ENCODE data around the gene ARX.

ARX gene

DNA sequence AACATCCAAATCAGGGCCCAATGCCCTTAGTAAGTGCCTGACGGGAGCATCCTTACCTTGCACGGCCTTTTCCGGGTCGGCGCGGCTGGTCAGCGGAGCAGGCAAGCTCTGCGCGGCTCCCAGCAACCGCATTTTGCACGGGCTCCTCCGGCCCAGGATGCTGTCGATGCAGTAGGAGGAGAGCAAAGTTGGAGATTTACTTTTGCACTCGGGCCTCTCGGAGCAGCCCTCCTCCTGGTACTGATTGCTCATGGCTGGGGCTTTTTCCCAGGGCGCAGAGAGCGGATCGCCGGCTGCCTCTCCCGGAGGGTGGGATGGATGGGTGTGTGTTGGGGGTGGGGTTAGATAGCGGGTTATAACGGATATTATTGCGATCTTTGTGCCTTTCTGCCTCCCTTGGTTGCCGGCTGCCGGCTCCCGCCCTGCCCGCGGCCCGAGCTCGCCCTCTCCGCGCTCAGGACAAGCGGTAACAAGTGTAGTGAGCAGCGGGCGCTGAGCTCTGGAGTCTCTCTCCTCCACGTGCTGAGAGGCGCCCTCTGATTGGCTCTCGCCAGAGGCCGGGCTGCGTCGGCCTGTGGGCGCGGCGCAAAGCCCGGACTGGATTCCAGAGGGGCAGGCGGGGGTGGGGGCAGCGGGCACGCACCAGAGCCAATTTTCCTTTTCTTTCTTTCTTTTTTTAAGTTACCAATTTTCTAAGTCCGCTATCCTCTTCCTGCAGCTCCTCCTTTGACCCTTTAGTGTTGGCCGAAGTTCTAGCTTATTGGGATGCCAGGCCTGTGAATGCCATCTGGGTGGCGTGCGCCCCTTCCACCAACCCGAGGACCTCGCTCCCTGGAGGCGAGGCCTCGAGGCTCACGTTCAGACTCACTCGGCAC, at the start of gene ARX:
Gene ARX (minus strand): TSS at position 480 of the 875 bp plus-strand sequence. CDS start 228 bp downstream, at position 252.
- H3K27me3 Mint-ChIP-seq = peaks cover 19% of the 10 kb centered on the region
- peaks cover 3% of the 10 kb centered on the region for H3K36me3 Mint-ChIP-seq
- H3K4me1 Mint-ChIP-seq = peaks cover 16% of the 10 kb centered on the region
- ATAC-seq (ENCODE audit: low read depth) (no peak), DNase-seq (ENCODE audit: low spot score in 2 of 2) (no peak)
- no peaks in the 10 kb centered on the region for H3K9me3 Mint-ChIP-seq
- no peak within 1 kb of the TSS for H3K27ac Mint-ChIP-seq
- no peak within 1 kb of the TSS for H3K4me3 Mint-ChIP-seq

DNA sequence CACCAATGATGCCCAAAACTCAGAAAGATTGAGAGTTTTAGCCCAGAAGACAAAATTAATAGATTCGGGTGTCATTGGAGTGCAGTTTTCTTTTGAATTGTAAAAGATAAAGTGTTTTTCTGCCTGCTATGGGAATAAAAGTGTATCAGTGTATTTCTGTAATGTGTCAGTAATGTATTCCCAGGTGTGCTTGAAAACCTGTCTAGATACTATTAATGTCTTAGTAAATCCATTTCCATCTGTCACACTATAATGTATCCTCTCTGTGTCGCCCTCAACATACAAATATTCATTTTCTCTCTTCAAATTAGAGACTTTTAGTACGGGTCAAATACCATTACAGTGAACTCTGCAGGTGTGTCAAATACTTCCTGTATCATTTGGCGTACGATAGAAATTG, 43.5 kb upstream of the ARX start:
- no peak for DNase-seq (ENCODE audit: low spot score in 2 of 2)
- Mint-ChIP-seq H3K4me1 (no peaks in the 10 kb centered on the region), H3K36me3 (no peaks in the 10 kb centered on the region), H3K9me3 (peaks cover 2% of the 10 kb centered on the region), H3K27ac (no peak overlapping the region), H3K4me3 (no peak overlapping the region), H3K27me3 (peaks cover 1% of the 10 kb centered on the region)
- no peak for ATAC-seq (ENCODE audit: low read depth)

DNA sequence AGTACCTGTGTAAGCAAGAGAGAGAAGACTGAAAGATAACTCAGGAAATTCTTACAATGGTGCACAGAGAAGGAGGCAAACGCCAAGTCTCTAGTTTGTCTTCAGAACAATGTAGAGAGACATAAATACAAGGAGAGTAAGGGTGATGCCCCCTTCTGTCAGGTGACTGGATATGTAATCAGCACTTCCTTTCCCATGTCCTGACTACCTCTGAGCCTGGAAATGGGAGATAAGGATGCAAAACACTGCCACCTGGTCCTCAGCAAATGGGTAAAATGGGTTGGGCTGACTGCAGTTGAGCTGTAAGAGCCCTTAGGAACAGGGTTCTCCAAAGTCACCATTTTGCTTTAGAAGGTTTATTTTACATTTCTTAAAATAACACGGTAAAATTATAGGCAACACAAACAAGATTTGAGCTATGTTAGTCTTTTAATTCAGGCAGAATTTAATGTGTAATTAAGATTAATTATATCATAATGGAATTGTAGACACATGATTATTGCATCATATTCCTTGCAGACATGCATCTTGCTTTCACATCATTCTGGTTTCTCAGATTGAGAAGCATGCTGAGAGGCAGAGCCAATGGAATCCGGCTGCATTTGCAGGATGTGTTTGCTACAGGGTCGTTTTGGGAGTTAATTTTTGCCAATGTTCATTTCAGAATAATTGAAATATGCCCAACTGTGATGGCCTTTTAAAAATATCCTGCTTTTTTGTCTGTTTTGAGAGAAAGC, 37.2 kb upstream of the ARX start:
- DNase-seq (ENCODE audit: low spot score in 2 of 2) (no peak), ATAC-seq (ENCODE audit: low read depth) (no peak)
- Mint-ChIP-seq H3K36me3 (no peaks in the 10 kb centered on the region), H3K4me3 (no peak overlapping the region), H3K9me3 (peaks cover 2% of the 10 kb centered on the region), H3K4me1 (no peaks in the 10 kb centered on the region), H3K27me3 (peaks cover 2% of the 10 kb centered on the region), H3K27ac (no peak overlapping the region)

DNA sequence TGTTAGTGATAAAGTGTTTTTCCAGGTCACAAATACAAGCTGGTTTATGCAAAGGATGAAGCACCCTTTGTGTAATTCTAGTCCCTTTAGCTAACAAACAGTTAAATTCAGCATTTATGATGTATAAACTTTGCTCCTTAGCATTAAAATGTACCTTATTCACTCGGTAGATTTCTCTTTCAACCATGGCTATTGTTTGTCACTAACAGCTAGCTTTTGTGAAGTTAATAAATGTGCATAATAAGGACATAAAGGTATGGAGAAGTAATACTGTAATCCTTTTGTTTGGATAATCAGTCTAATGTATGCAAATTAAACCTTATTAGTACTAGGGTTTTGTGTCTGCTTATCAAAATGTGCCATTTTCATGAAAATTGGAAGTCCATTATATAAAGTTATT, 34.2 kb upstream of the ARX start:
- DNase-seq (ENCODE audit: low spot score in 2 of 2) = no peak
- no peak for ATAC-seq (ENCODE audit: low read depth)
- Mint-ChIP-seq H3K4me1 (no peaks in the 10 kb centered on the region), H3K4me3 (no peak overlapping the region), H3K9me3 (no peaks in the 10 kb centered on the region), H3K27ac (no peak overlapping the region), H3K36me3 (no peaks in the 10 kb centered on the region), H3K27me3 (peaks cover 4% of the 10 kb centered on the region)

DNA sequence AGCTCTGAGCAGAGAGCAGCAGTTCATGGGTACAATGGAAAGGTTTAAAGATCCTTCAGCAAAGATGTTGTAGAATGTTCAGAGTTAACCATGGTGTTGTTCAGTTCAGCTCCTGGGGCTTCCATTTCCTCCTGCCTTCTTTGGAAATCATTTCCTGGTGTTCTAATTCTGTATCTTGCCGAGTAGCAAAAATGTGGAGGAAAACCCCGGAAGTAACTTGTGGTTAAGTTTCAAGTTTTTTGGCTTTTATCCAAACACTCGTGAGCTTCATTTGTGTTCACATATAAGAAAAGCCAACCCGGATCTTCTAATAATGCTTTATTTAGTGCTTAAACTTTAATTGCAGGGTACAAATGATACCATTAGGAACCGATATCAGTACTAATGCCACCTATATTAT, 33.6 kb upstream of the ARX start:
- Mint-ChIP-seq H3K36me3 (no peaks in the 10 kb centered on the region), H3K27me3 (peaks cover 4% of the 10 kb centered on the region), H3K4me3 (no peak overlapping the region), H3K9me3 (no peaks in the 10 kb centered on the region), H3K27ac (no peak overlapping the region), H3K4me1 (peaks cover under 1% of the 10 kb centered on the region)
- no peak for ATAC-seq (ENCODE audit: low read depth)
- no peak for DNase-seq (ENCODE audit: low spot score in 2 of 2)

DNA sequence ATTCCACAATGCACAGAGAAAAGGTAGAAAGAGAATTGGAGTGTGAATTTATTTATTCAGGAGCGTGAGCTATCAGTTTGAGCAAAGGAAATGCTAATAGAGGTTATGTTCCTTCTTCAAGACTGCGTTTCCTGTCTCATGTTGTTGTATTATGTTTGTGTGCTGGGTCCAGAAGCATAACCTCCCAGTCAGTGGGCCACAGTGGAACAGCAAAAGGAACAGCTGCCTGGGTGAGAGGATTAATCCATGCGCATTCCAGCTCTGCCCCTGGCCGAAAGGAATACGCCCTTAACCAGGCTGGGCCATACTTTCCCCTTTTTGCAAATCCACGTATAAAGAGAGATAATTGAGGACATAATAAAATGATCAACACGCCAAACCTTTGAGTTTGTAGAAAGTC, 32.4 kb upstream of the ARX start:
- ATAC-seq (ENCODE audit: low read depth) (no peak), DNase-seq (ENCODE audit: low spot score in 2 of 2) (no peak)
- Mint-ChIP-seq H3K36me3 (no peaks in the 10 kb centered on the region), H3K27ac (no peak overlapping the region), H3K9me3 (no peaks in the 10 kb centered on the region), H3K4me1 (peaks cover 6% of the 10 kb centered on the region), H3K27me3 (peaks cover 6% of the 10 kb centered on the region), H3K4me3 (no peak overlapping the region)

DNA sequence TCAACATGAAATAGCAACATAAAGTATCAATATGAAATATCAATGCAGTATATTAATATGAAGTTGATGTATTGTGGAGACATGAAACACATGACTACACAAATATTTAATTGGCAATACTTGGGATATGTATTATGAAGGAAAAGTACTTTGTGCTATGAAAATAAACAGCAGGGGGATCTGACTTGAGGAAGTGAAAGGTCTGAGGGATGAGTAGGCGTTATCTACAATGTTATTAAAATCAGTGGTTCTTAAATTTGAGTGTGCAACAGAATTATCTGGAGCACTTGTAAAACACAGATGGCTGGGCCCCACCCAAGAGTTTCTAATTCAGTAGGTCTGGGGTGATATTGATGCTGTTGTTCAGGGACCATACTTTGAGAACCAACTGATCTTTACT, 27.4 kb upstream of the ARX start:
- DNase-seq (ENCODE audit: low spot score in 2 of 2) (no peak), ATAC-seq (ENCODE audit: low read depth) (no peak)
- no peak overlapping the region for H3K27ac Mint-ChIP-seq
- no peaks in the 10 kb centered on the region for H3K36me3 Mint-ChIP-seq
- H3K4me3 Mint-ChIP-seq = no peak overlapping the region
- H3K9me3 Mint-ChIP-seq = no peaks in the 10 kb centered on the region
- peaks cover 6% of the 10 kb centered on the region for H3K27me3 Mint-ChIP-seq
- peaks cover 7% of the 10 kb centered on the region for H3K4me1 Mint-ChIP-seq

DNA sequence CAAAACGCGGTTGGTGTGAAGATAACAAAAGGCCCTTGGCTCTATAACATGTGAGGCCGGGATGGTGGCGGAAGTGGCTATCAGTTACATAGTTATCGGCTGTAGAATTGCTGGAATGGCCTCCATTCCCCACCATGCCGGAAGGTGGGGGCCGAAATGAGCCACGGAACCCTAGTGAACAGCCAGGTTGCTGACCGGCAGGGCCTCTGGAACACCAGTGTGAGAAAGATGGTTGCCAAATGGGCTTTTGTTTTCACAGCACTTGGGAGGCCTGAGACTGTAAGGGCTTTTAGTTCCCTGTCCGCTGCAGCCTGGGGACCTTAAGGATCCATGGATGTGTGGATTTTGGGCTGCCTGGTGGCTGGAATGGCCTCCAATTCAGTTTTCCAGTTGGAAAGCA, 23.3 kb upstream of the ARX start:
- H3K4me3 Mint-ChIP-seq = no peak overlapping the region
- peaks cover 7% of the 10 kb centered on the region for H3K27me3 Mint-ChIP-seq
- peaks cover 5% of the 10 kb centered on the region for H3K4me1 Mint-ChIP-seq
- H3K27ac Mint-ChIP-seq = no peak overlapping the region
- ATAC-seq (ENCODE audit: low read depth) = no peak
- no peaks in the 10 kb centered on the region for H3K36me3 Mint-ChIP-seq
- peaks cover 1% of the 10 kb centered on the region for H3K9me3 Mint-ChIP-seq
- DNase-seq (ENCODE audit: low spot score in 2 of 2) = no peak

DNA sequence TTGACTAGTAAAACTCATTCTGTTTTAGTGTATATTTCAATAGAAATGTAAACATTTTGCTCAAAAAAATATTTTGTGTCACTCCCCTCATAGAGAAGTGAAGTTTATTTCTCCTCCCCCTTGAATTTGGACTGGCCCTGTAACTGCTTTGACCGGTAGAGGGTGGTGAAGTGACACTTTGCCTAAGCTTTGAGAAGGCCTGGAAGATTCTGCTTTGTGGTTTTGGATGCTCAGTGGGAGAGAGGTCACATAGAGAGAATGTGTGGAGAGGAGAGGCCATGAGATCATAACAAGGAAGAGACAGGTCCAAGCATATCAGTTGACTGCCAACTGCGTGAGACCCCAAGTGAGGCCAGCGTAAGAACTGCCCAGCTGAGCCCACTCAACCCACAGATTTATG, 19.1 kb upstream of the ARX start:
- Mint-ChIP-seq H3K27ac (no peak overlapping the region), H3K4me1 (no peaks in the 10 kb centered on the region), H3K36me3 (no peaks in the 10 kb centered on the region), H3K4me3 (no peak overlapping the region), H3K9me3 (peaks cover 1% of the 10 kb centered on the region), H3K27me3 (peaks cover 6% of the 10 kb centered on the region)
- no peak for ATAC-seq (ENCODE audit: low read depth)
- DNase-seq (ENCODE audit: low spot score in 2 of 2) = no peak

DNA sequence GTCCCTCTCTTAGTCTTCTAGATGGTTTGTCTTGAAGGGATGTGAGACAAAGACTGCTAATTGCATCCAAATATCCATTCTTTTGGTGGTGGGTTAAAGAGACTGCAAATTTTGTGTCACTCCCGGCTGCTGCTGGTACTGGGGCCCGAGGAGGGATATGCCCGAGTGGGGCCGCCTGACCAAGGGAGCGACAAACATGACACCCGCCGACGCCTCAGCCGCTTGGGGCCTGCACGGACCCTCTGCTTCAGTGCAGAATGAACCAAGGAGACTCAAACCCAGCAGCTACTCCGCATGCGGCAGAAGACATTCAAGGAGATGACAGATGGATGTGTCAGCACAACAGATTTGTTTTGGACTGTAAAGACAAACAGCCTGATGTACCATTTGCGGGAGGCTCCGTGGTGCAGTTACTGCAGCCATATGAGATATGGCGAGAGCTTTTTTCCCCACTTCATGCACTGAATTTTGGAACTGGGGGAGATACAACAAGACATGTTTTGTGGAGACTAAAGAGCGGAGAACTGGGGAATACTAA, 13.6 kb upstream of the ARX start:
- Mint-ChIP-seq H3K4me1 (no peaks in the 10 kb centered on the region), H3K4me3 (no peak overlapping the region), H3K27ac (no peak overlapping the region), H3K36me3 (no peaks in the 10 kb centered on the region), H3K9me3 (no peaks in the 10 kb centered on the region), H3K27me3 (peaks cover 2% of the 10 kb centered on the region)
- no peak for ATAC-seq (ENCODE audit: low read depth)
- no peak for DNase-seq (ENCODE audit: low spot score in 2 of 2)

DNA sequence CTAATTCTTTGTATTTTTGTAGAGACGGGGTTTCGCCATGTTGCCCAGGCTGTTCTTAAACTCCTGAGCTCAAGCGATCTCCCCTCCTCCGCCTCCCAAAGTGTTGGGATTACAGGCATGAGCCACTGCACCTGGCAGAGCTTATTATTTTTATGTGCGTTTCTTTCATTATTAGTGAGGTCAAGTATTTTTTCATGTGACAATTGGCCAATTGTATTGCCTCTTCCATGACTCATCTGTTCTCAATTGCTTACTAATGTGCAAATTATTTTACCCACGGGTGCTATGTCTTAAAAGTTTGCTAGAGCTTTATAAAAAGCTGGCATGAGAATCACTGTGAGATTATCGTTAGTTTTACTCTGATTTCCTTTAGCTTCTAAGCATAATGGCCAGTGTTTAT, 13.0 kb upstream of the ARX start:
- Mint-ChIP-seq H3K36me3 (no peaks in the 10 kb centered on the region), H3K4me1 (peaks cover 3% of the 10 kb centered on the region), H3K9me3 (no peaks in the 10 kb centered on the region), H3K27me3 (peaks cover 4% of the 10 kb centered on the region), H3K4me3 (no peak overlapping the region), H3K27ac (no peak overlapping the region)
- ATAC-seq (ENCODE audit: low read depth) (no peak), DNase-seq (ENCODE audit: low spot score in 2 of 2) (no peak)

DNA sequence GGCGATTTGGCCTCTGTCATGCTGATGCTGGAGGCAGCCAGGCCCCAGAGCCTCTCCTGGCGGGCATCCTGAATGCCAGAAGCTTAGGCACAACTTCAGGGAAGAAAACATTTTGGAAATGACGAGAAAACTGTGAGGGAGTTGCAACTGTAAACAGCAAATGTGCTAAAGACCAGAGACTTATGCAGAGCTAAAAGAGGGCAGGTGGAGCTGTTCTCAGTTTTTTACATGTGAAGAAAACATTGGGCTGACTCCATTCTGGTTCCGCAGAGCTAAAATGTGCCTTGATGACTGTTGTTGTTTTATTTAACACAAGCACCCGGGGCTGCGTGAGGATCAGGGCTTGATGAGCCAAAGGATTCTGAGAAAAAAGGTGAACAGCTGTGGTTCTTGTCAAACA, 10.8 kb upstream of the ARX start:
- H3K36me3 Mint-ChIP-seq = no peaks in the 10 kb centered on the region
- H3K9me3 Mint-ChIP-seq = no peaks in the 10 kb centered on the region
- no peak overlapping the region for H3K4me3 Mint-ChIP-seq
- H3K4me1 Mint-ChIP-seq = peaks cover 8% of the 10 kb centered on the region
- H3K27me3 Mint-ChIP-seq = peaks cover 11% of the 10 kb centered on the region
- H3K27ac Mint-ChIP-seq = no peak overlapping the region
- ATAC-seq (ENCODE audit: low read depth) = no peak
- no peak for DNase-seq (ENCODE audit: low spot score in 2 of 2)

DNA sequence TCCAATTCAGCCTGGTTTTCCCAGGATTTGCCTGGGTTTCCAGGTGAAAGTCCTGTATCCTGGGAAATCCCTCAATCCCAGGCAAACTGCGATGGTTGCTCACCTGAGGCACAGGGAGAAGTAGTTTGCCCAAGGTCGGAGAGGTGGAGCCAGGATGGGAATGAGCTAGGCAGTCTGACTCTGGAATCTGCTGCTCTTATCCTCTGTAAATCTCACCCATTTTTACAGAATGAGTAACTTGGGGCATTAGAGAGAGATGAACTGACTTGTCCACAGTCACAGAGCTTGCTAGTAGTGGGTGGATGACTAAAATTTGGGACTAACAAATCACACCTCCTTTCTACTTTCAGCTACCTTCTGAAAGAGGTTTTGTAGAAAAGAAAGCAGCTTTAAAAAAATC, 9.8 kb upstream of the ARX start:
- H3K27me3 Mint-ChIP-seq = peaks cover 11% of the 10 kb centered on the region
- peaks cover 9% of the 10 kb centered on the region for H3K4me1 Mint-ChIP-seq
- DNase-seq (ENCODE audit: low spot score in 2 of 2) (no peak), ATAC-seq (ENCODE audit: low read depth) (no peak)
- H3K9me3 Mint-ChIP-seq = no peaks in the 10 kb centered on the region
- no peak overlapping the region for H3K27ac Mint-ChIP-seq
- H3K4me3 Mint-ChIP-seq = no peak overlapping the region
- no peaks in the 10 kb centered on the region for H3K36me3 Mint-ChIP-seq

DNA sequence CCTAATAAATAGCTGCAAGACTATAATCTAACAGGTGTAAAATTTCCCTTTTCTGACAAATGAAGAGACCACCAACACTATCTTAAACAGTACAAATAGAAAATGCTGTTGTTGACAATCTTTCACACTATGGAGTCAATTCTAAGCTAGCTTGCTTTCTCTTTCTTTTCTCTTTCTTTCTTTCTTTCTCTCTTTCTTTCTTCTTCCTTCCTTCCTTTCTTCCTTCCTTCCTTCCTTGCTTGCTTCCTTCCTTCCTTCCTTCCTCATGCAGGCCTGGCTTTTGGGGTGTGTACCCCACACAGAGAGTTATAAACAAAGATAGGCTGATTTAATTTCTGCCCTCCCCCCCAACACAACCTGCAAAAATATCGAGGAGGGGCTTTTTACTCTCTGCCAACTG, 8.1 kb upstream of the ARX start:
- Mint-ChIP-seq H3K9me3 (no peaks in the 10 kb centered on the region), H3K36me3 (no peaks in the 10 kb centered on the region), H3K4me1 (peaks cover 12% of the 10 kb centered on the region), H3K27ac (no peak overlapping the region), H3K27me3 (peaks cover 15% of the 10 kb centered on the region), H3K4me3 (no peak overlapping the region)
- ATAC-seq (ENCODE audit: low read depth) = no peak
- no peak for DNase-seq (ENCODE audit: low spot score in 2 of 2)

All from memory B cell (primary cell).